Measurements from ENCODE around the gene HSPB1. TPM values are rescaled to one million over a fixed set of nuclear protein-coding genes. Genes with fewer than 3 reads are reported as not detected.

HSPB1 gene
- total RNA-seq, 1 experiment from 2014 or later, result 198 TPM

DNA sequence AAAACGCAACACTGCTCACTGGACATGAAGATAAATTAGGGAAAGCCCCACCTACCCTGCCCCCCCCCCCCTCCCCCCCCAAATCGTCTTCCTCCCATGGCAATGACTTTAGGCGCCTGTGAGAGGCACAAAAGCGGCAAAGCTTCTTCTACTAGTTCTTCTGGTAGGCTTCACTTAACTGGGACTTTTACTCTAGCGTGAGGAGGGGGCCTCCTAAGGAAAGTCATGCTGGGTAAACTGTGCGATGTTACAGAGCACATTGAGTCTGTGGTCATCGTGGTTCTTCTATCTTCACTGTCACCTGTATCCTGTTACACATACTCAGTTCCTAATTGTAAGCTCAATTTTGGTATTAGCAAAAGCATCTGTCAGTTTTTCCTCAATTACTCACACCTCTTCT is 25.1 kb downstream of the HSPB1 start:
- H3K4me1 Mint-ChIP-seq (ENCODE audit: insufficient read depth, unreplicated experiment), result peaks cover 8% of the 10 kb centered on the region
- POLR2A ChIA-PET, result interaction anchor here (1.0 to 1.9 kb wide), 4 partner anchors 9 to 33 kb away, joined by 4 to 15 read pairs (median 6); partner anchors contain the start of gene HSPB1

DNA sequence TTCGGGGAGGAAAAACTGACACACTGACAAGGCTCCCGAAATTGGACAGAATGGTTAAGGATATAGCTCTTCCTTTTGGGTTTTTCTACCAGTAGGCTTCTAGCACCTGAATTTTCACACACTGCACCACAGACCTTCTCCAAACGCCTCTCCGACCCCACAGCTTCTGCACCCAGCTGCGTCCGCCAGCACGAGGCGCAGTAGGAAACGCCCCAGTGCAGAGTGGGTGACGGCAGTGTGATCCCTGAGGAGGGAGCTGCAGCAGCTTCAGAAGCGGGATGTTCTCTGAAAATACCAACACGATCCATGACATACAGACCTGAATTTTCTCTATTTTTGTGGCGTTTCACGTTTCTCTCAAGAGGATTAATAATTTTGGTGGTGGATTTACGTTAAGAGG is 25.9 kb downstream of the HSPB1 start:
- intact Hi-C loops (cut with micrococcal nuclease), result no loop called here
- H3K27ac Mint-ChIP-seq (ENCODE audit: low read depth, unreplicated experiment), result no peak overlapping the region
- peaks cover 11% of the 10 kb centered on the region for H3K4me1 Mint-ChIP-seq (ENCODE audit: insufficient read depth, unreplicated experiment)
- H3K4me3 Mint-ChIP-seq (ENCODE audit: unreplicated experiment), result no peak overlapping the region
- ChIA-PET POLR2A (no interaction called here), CTCF (interaction anchor here (0.8 kb wide), 1 partner anchor 10 kb away, joined by 3 read pairs; no protein-coding TSS in a partner anchor)
- TF ChIP-seq, protein P1, sequence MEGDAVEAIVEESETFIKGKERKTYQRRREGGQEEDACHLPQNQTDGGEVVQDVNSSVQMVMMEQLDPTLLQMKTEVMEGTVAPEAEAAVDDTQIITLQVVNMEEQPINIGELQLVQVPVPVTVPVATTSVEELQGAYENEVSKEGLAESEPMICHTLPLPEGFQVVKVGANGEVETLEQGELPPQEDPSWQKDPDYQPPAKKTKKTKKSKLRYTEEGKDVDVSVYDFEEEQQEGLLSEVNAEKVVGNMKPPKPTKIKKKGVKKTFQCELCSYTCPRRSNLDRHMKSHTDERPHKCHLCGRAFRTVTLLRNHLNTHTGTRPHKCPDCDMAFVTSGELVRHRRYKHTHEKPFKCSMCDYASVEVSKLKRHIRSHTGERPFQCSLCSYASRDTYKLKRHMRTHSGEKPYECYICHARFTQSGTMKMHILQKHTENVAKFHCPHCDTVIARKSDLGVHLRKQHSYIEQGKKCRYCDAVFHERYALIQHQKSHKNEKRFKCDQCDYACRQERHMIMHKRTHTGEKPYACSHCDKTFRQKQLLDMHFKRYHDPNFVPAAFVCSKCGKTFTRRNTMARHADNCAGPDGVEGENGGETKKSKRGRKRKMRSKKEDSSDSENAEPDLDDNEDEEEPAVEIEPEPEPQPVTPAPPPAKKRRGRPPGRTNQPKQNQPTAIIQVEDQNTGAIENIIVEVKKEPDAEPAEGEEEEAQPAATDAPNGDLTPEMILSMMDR (IDR thresholded peaks at IDR 0.05; ENCODE audit: unreplicated experiment), result no peak
- H3K36me3 Mint-ChIP-seq (ENCODE audit: insufficient read depth, unreplicated experiment), result peaks cover 92% of the 10 kb centered on the region
- no peak for DNase-seq (ENCODE audit: unreplicated experiment)
- no peaks in the 10 kb centered on the region for H3K27me3 Mint-ChIP-seq (ENCODE audit: insufficient read depth, unreplicated experiment)
- BruUV-seq (replicated peaks), result no TSS peak
- no peaks in the 10 kb centered on the region for H3K9me3 Mint-ChIP-seq (ENCODE audit: unreplicated experiment)

More for the DNA sequence above, 25.1 kb downstream of the HSPB1 start:
- Mint-ChIP-seq H3K27me3 (ENCODE audit: insufficient read depth, unreplicated experiment) (no peaks in the 10 kb centered on the region), H3K9me3 (ENCODE audit: unreplicated experiment) (no peaks in the 10 kb centered on the region), H3K36me3 (ENCODE audit: insufficient read depth, unreplicated experiment) (peaks cover 87% of the 10 kb centered on the region), H3K27ac (ENCODE audit: low read depth, unreplicated experiment) (no peak overlapping the region), H3K4me3 (ENCODE audit: unreplicated experiment) (no peak overlapping the region)
- CTCF ChIA-PET, result interaction anchor here (0.5 to 0.7 kb wide), 2 partner anchors 160 to 274 kb away, joined by 3 read pairs; no protein-coding TSS in a partner anchor
- TF ChIP-seq, protein P1 (IDR thresholded peaks at IDR 0.05; ENCODE audit: unreplicated experiment), result no peak
- no peak for DNase-seq (ENCODE audit: unreplicated experiment)
- BruUV-seq (replicated peaks), result no TSS peak
- intact Hi-C loops (cut with micrococcal nuclease), result no loop called here

DNA sequence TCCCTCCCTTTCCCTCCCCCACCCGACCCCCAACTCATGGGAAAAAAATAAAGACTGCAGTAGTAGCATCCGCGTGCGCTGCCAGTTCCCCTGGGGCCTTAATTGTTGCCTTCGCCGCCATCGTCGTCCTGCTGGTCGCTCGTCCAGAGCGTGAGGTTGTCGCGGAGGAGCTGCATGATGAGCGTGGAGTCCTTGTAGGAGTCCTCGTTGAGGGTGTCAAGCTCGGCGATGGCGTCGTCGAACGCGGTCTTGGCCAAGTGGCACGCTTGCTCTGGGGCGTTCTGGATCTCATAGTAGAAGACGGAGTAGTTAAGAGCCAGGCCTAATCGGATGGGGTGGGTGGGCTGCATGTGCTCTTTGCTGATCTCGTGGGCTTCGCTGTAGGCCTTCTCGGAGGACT is 27.0 kb downstream of the HSPB1 start:
- TF ChIP-seq, protein P1 (IDR thresholded peaks at IDR 0.05; ENCODE audit: unreplicated experiment), result no peak
- ChIA-PET CTCF (interaction anchor here (0.6 kb wide), 2 partner anchors 8 to 23 kb away, joined by 3 read pairs; no protein-coding TSS in a partner anchor), POLR2A (interaction anchor here (1.8 kb wide), 1 partner anchor 30 kb away, joined by 4 read pairs; the partner anchor contains the start of gene YWHAG)
- no peak for DNase-seq (ENCODE audit: unreplicated experiment)
- no peak overlapping the region for H3K27ac Mint-ChIP-seq (ENCODE audit: low read depth, unreplicated experiment)
- H3K27me3 Mint-ChIP-seq (ENCODE audit: insufficient read depth, unreplicated experiment), result no peaks in the 10 kb centered on the region
- H3K9me3 Mint-ChIP-seq (ENCODE audit: unreplicated experiment), result no peaks in the 10 kb centered on the region
- no TSS peak for BruUV-seq (replicated peaks)
- H3K36me3 Mint-ChIP-seq (ENCODE audit: insufficient read depth, unreplicated experiment), result peaks cover 85% of the 10 kb centered on the region
- intact Hi-C loops (cut with micrococcal nuclease), result no loop called here
- H3K4me1 Mint-ChIP-seq (ENCODE audit: insufficient read depth, unreplicated experiment), result peaks cover 16% of the 10 kb centered on the region
- H3K4me3 Mint-ChIP-seq (ENCODE audit: unreplicated experiment), result no peak overlapping the region

DNA sequence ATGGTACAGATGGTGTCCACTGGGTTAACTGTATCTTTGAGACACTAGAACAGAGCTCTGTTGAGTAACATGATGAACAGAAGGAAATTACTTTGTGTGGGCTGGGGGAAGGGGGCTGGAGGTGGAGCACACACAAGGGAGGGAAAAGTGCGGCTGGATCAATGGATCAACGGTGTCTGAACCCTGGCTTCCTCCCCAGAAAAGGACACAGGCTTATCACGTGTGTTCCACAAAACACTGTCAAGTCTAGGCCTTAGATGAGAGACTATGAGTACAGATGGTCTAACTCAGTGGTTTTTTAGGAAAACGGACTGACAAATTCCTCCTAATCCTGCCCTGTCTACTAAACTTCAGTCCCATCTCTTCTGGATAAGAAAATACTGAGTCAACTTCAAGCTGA is 27.8 kb downstream of the HSPB1 start:
- H3K4me3 Mint-ChIP-seq (ENCODE audit: unreplicated experiment), result no peak overlapping the region
- no TSS peak for BruUV-seq (replicated peaks)
- H3K27ac Mint-ChIP-seq (ENCODE audit: low read depth, unreplicated experiment), result no peak overlapping the region
- ChIA-PET POLR2A (interaction anchor here (1.8 kb wide), 1 partner anchor 29 kb away, joined by 4 read pairs; the partner anchor contains the start of gene YWHAG), CTCF (no interaction called here)
- H3K9me3 Mint-ChIP-seq (ENCODE audit: unreplicated experiment), result no peaks in the 10 kb centered on the region
- peaks cover 80% of the 10 kb centered on the region for H3K36me3 Mint-ChIP-seq (ENCODE audit: insufficient read depth, unreplicated experiment)
- TF ChIP-seq, protein P1 (IDR thresholded peaks at IDR 0.05; ENCODE audit: unreplicated experiment), result no peak
- intact Hi-C loops (cut with micrococcal nuclease), result no loop called here
- H3K27me3 Mint-ChIP-seq (ENCODE audit: insufficient read depth, unreplicated experiment), result no peaks in the 10 kb centered on the region
- no peak for DNase-seq (ENCODE audit: unreplicated experiment)
- H3K4me1 Mint-ChIP-seq (ENCODE audit: insufficient read depth, unreplicated experiment), result peaks cover 16% of the 10 kb centered on the region

All from MCF 10A (cell line).